Gastrocnemius medialis (tissue), 4 donors: Measurements from ENCODE around the gene AREL1.

ENCODE experiments used
- POLR2A ChIP-seq, 2 donors: fragments of 450-650 bp; IDR thresholded peaks; one replicate each; pipeline ENCODE4 v1.6.1; 2017; ENCODE audit warnings: antibody characterized with exemption in 2 of 2, mild to moderate bottlenecking in 2 of 2, moderate library complexity in 2 of 2
- TF ChIP-seq, protein P1 (sequence below), 5 experiments: fragments of 450-650 bp in 3 of 5; fragments of 200-600 bp in 2 of 5; sonication (generic) in 2 of 5; IDR thresholded peaks in 4 of 5; conservative IDR thresholded peaks in 1 of 5; 1 replicate in 4 of 5; 2 replicates in 1 of 5; pipeline ENCODE4 v1.5.1; 2016 to 2019; ENCODE audit warnings: antibody characterized with exemption in 5 of 5, mild to moderate bottlenecking in 3 of 5, moderate library complexity in 3 of 5

- TF ChIP-seq, protein P1, sequence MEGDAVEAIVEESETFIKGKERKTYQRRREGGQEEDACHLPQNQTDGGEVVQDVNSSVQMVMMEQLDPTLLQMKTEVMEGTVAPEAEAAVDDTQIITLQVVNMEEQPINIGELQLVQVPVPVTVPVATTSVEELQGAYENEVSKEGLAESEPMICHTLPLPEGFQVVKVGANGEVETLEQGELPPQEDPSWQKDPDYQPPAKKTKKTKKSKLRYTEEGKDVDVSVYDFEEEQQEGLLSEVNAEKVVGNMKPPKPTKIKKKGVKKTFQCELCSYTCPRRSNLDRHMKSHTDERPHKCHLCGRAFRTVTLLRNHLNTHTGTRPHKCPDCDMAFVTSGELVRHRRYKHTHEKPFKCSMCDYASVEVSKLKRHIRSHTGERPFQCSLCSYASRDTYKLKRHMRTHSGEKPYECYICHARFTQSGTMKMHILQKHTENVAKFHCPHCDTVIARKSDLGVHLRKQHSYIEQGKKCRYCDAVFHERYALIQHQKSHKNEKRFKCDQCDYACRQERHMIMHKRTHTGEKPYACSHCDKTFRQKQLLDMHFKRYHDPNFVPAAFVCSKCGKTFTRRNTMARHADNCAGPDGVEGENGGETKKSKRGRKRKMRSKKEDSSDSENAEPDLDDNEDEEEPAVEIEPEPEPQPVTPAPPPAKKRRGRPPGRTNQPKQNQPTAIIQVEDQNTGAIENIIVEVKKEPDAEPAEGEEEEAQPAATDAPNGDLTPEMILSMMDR (IDR thresholded peaks at IDR 0.05 in 4 of 5, conservative IDR thresholded peaks at IDR 0.05 in 1 of 5): no peak
- no peak for TF ChIP-seq POLR2A (IDR thresholded peaks at IDR 0.05)
Measured at GRCh38 chr14:74652541-74652940, 60.3 kb downstream of the AREL1 start.
